OCI-LY7 (cell line): ENCODE data around the gene IRF3. TPM values are rescaled to one million over a fixed set of nuclear protein-coding genes. Genes with fewer than 3 reads are reported as not detected.

Source experiments
- BruUV-seq: library from RNA; stranded (reverse); fragments of 400-500 nt; replicated peaks from 2 replicates; lab custom pipeline; 2021; lab: Mats Ljungman, UMichigan
- CTCF ChIA-PET: fragments of 300-600 bp; sonication (Branson Sonifier 250); formaldehyde crosslinking; loops from one replicate; lab custom pipeline; 2022; ENCODE audit warnings: antibody characterized with exemption; ENCODE audit not compliant: unreplicated experiment; lab: Charles Lee
- POLR2A ChIA-PET: fragments of 300-600 bp; sonication (Branson Sonifier 250); formaldehyde crosslinking; loops from one replicate; lab custom pipeline; 2022; ENCODE audit warnings: antibody characterized with exemption; lab: Charles Lee
- DNase-seq: peaks from one replicate; pipeline ENCODE4 v3.0.0-alpha.2; 2015; ENCODE audit warnings: low spot score
- H2AFZ ChIP-seq: fragments of 200-600 bp; sonication (generic), shearing (Covaris generic); 2 replicates; pipeline ENCODE4 v1.6.1; 2014; ENCODE audit warnings: mild to moderate bottlenecking, antibody characterized with exemption, low read length, moderate library complexity
- H3K27ac ChIP-seq: fragments of 200-600 bp; sonication (generic); 2 replicates; pipeline ENCODE4 v1.5.1; 2014; ENCODE audit warnings: mixed run types, low read depth, mild to moderate bottlenecking, moderate library complexity, low read length, inconsistent platforms; ENCODE audit not compliant: poor library complexity, severe bottlenecking
- H3K36me3 ChIP-seq: fragments of 200-600 bp; sonication (generic); 2 replicates; pipeline ENCODE4 v1.6.1; 2014; ENCODE audit warnings: mild to moderate bottlenecking, antibody characterized with exemption, low read length, moderate library complexity, mixed read lengths; ENCODE audit not compliant: insufficient read depth
- H3K4me1 ChIP-seq: fragments of 200-600 bp; sonication (generic); 2 replicates; pipeline ENCODE4 v1.5.1; 2014; ENCODE audit warnings: mild to moderate bottlenecking, low read length; ENCODE audit not compliant: insufficient read depth, poor library complexity, severe bottlenecking
- H3K4me2 ChIP-seq: fragments of 200-600 bp; sonication (generic); 2 replicates; pipeline ENCODE4 v1.6.1; 2014; ENCODE audit warnings: mild to moderate bottlenecking, low read length
- H3K4me3 ChIP-seq: fragments of 200-600 bp; sonication (generic); 2 replicates; pipeline ENCODE4 v1.5.1; 2014; ENCODE audit warnings: mild to moderate bottlenecking, low read depth, low read length; ENCODE audit not compliant: poor library complexity, severe bottlenecking
- H3K79me2 ChIP-seq: fragments of 200-600 bp; sonication (generic); 2 replicates; pipeline ENCODE4 v1.6.1; 2016; ENCODE audit warnings: low read depth, mild to moderate bottlenecking, low read length, moderate library complexity, mixed read lengths; ENCODE audit not compliant: insufficient read depth
- H3K9me2 ChIP-seq: fragments of 200-600 bp; sonication (generic); 2 replicates; pipeline ENCODE4 v1.6.1; 2016; ENCODE audit warnings: mild to moderate bottlenecking, low read length, mixed read lengths; ENCODE audit not compliant: insufficient read depth
- H3K9me3 ChIP-seq: fragments of 200-600 bp; sonication (generic); 2 replicates; pipeline ENCODE4 v1.6.1; 2014; ENCODE audit warnings: mild to moderate bottlenecking, mixed run types, low read length, mixed read lengths
- H4K20me1 ChIP-seq: fragments of 200-600 bp; sonication (generic); 2 replicates; pipeline ENCODE4 v1.6.1; 2014; ENCODE audit warnings: mild to moderate bottlenecking, antibody characterized with exemption, low read length, moderate library complexity, mixed read lengths; ENCODE audit not compliant: insufficient read depth
- CTCF ChIP-seq: fragments of 200-600 bp; sonication (generic); conservative IDR thresholded peaks from 2 replicates; pipeline ENCODE4 v1.5.1; 2014; ENCODE audit warnings: mild to moderate bottlenecking, antibody characterized with exemption, low read length, moderate library complexity, mixed read lengths
- EZH2phosphoT487 ChIP-seq: fragments of 200-600 bp; sonication (generic); IDR thresholded peaks from 2 replicates; pipeline ENCODE4 v1.6.1; 2018; ENCODE audit warnings: low read depth, borderline replicate concordance, mild to moderate bottlenecking, mixed run types, antibody characterized with exemption, low read length, moderate library complexity, mixed read lengths
- intact Hi-C: fragments of 100-400 bp; cut with micrococcal nuclease; formaldehyde crosslinking; loops from one replicate; pipeline ENCODE4 v1.10.0; 2022; ENCODE audit not compliant: unreplicated experiment
- total RNA-seq, 2 experiments: library from RNA; depleted of rRNA in 1 of 2; stranded (reverse); fragments of >200 nt in 1 of 2; shearing (Covaris generic) in 1 of 2; gene quantifications; 2 replicates each; pipeline ENCODE4 v1.2.3, GENCODE V29; 2014 to 2022

The IRF3 gene
- total RNA-seq, 2 experiments from 2014 or later, result 96.6 to 116 TPM

GRCh38 chr19:49672131-49672919, 6.7 kb upstream of the IRF3 start:
- Histone ChIP-seq H3K79me2 (peaks cover 4% of the 10 kb centered on the region; the same call in 1 of the 2 replicates), H3K4me3 (peak overlapping the region; percentile 34), H3K9me2 (no peaks in the 10 kb centered on the region), H3K4me1 (peaks cover 45% of the 10 kb centered on the region), H2AFZ (no peak overlapping the region), H3K9me3 (no peaks in the 10 kb centered on the region), H3K4me2 (peak overlapping the region; percentile 68), H3K27ac (peak overlapping the region; percentile 84), H3K36me3 (peaks cover 18% of the 10 kb centered on the region), H4K20me1 (no peaks in the 10 kb centered on the region)
- DNase-seq, result peak; percentile 85
- BruUV-seq, result no TSS peak
- intact Hi-C loops, result loop anchor here (5.0 to 10.0 kb wide), 2 partner anchors 545 to 672 kb away; no protein-coding TSS in a partner anchor
- POLR2A ChIA-PET, result no interaction called here
- CTCF ChIA-PET, result interaction anchor here (0.7 kb wide), 1 partner anchor 30 kb away, joined by 3 read pairs; the partner anchor contains the start of gene SCAF1
- TF ChIP-seq EZH2phosphoT487, result no peak
- peak; percentile 98 for TF ChIP-seq CTCF

- peaks cover 18% of the 10 kb centered on the region for H3K36me3 ChIP-seq
- ChIA-PET POLR2A (no interaction called here), CTCF (no interaction called here)
- BruUV-seq, result no TSS peak
- H3K4me3 ChIP-seq, result no peak overlapping the region
- no peak for TF ChIP-seq EZH2phosphoT487
- no peak for TF ChIP-seq CTCF
- H3K27ac ChIP-seq, result no peak overlapping the region
- no peak overlapping the region for H3K4me2 ChIP-seq
- H3K9me2 ChIP-seq, result no peaks in the 10 kb centered on the region
- H3K79me2 ChIP-seq, result peaks cover 23% of the 10 kb centered on the region
- intact Hi-C loops, result no loop called here
- no peaks in the 10 kb centered on the region for H3K9me3 ChIP-seq
- DNase-seq, result no peak
- H3K4me1 ChIP-seq, result peaks cover 45% of the 10 kb centered on the region
- H4K20me1 ChIP-seq, result no peaks in the 10 kb centered on the region
- no peak overlapping the region for H2AFZ ChIP-seq
Measured at GRCh38 chr19:49669516-49669915, 3.9 kb upstream of the IRF3 start.

- TF ChIP-seq CTCF, result no peak
- TF ChIP-seq EZH2phosphoT487, result no peak
- peaks cover 28% of the 10 kb centered on the region for H3K36me3 ChIP-seq
- H3K27ac ChIP-seq, result no peak overlapping the region
- ChIA-PET CTCF (no interaction called here), POLR2A (interaction anchor here (0.6 kb wide), 1 partner anchor 140 kb away, joined by 3 read pairs; the partner anchor contains the start of gene RCN3)
- H3K9me2 ChIP-seq, result no peaks in the 10 kb centered on the region
- intact Hi-C loops, result no loop called here
- peaks cover 29% of the 10 kb centered on the region for H3K4me1 ChIP-seq
- H3K4me3 ChIP-seq, result peak overlapping the region; percentile 90
- peaks cover 34% of the 10 kb centered on the region for H3K79me2 ChIP-seq
- H3K4me2 ChIP-seq, result peak overlapping the region; percentile 98
- no TSS peak for BruUV-seq
- no peaks in the 10 kb centered on the region for H3K9me3 ChIP-seq
- DNase-seq, result no peak
- no peaks in the 10 kb centered on the region for H4K20me1 ChIP-seq
- no peak overlapping the region for H2AFZ ChIP-seq
Measured at GRCh38 chr19:49667473-49667872, 1.8 kb upstream of the IRF3 start.
